NCI-H146 (cell line): Measurements from ENCODE around the gene IL1RL2.

Source experiments
- DNase-seq: peaks from one replicate; lab custom pipeline; 2025; lab: John Stamatoyannopoulos, UW

IL1RL2 gene

DNA sequence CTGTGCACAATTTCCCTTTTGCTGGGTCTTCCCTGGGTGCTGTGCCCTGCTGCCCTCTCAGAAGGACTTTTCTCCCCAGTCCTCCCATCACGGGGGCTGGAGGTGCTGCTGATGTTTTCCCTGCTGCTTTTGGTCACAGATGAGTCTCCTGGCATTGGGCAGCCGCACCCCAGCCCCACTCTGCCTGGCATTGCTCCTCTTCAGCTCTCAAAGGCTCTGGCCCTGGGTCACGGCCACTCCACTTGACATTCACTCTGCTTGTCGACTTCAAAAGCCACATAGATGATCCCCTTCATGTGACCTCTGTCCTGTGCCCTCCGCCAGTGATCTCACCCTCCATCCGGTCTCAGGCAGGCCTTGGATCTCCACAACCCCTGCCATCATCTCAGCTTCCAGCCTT, 81.0 kb downstream of the IL1RL2 start:
- no peak for DNase-seq

- DNase-seq: no peak
Observed at GRCh38 chr2:102268510-102269199, 81.8 kb downstream of the IL1RL2 start.

GRCh38 chr2:102269200-102269524, 82.3 kb downstream of the IL1RL2 start:
- DNase-seq: no peak

GRCh38 chr2:102271844-102272243, 85.0 kb downstream of the IL1RL2 start:
- DNase-seq: no peak

- no peak for DNase-seq
Observed at GRCh38 chr2:102273619-102274211, 86.9 kb downstream of the IL1RL2 start.

DNA sequence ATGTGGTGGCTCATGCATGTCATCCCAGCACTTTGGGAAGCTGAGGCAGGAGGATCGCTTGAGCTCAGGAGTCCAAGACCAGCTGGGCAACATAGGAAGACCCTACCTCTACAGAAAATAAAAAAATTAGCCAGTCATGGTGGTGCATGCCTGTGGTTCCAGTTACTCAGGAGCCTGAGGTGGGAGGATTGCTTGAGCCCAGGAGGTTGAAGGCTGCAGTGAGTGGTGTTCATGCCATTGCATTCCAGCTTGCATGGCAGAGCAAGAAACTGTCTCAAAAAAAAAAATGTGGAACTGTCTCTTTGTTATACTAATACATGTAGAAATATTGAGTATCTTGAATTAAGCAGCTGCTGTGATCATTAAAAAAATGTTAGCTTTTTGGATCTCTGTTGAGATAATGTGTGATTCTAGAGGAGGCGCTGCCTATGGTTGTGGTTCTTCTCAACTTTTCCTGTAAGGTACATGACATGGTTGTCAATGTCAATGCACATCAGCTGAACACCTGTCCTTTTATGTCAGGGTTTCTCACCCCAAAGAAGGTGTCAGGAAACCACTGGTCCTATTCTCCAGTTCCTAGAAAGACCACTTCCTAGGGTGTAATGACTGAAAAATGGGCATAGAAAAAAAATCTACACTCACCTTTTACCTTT, 89.9 kb downstream of the IL1RL2 start:
- no peak for DNase-seq

GRCh38 chr2:102277202-102277700, 90.4 kb downstream of the IL1RL2 start:
- DNase-seq: no peak

GRCh38 chr2:102278720-102279390, 92.0 kb downstream of the IL1RL2 start:
- DNase-seq: no peak

DNA sequence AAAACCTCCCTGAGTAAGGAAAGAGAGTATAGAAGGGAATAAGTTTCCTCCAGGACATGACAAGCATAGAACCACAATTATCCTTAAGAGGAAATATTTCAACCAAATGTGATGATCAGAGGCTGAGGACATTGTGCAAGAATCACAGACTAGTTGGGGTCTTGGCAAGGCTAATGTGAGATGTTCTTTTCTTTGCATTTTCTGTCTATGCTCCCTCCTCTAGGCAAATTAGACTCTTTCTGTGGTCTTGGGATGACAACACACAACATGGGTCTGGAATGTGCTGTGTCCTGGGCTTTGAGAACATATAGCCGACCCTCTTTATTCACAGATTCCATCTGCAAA, 92.5 kb downstream of the IL1RL2 start:
- DNase-seq: no peak

DNA sequence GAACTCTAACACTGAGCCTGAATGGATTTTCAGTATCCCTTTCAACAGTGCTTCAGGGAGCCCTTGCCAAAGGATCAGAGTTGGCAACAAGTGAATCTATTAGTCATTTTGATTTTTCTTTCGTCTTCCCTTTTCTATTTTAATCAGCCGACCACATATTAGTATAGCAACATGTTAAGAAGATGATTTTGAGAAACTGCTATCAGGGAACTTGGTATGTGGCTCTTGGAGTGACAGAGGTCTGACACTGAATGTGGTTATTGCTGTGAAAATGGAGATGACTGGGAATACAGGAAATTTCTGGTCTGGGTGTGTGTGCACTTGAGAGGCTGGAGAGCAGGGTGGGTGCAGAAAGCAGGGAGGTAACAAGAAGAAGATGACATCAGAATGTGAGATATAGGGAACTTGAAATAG, 95.9 kb downstream of the IL1RL2 start:
- DNase-seq: no peak

- DNase-seq: no peak
Observed at GRCh38 chr2:102283996-102284395, 97.2 kb downstream of the IL1RL2 start.

DNA sequence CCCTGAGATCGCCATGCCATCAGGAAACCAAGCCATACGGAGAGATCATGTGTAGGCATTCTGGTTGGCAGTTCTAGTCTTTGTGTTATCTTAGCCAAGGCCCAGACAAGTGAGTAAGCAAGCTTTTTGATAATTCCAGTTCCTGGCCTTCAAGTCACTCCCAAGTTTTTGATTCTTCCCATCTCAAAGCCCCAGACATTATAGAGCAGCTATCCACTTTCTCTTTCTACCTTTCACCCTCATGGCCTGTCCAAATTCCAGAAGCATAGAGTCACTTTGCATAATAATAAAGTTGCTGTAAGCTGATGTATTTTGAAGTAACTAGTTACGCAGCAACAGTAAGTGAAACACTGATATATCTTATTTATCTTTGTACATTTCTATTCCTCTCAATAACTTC, 97.8 kb downstream of the IL1RL2 start:
- DNase-seq: no peak

DNA sequence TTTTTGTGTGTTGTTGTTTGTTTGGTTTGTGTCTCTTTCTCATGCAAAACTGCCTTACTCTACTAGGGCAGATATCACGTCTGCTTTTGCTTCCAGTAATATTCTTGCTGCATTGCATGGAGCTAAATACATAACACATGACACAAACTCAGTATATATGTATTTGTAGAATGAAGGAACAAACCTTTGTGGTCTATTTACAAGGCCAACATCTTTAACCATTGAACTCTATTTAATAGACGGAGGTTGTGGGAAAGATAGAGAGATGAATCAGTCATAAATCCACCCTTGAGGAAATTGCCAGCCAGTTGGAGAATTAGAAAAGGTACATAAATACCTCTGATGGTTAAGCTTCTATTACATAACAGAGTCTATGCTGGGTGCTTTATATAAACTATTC, 98.5 kb downstream of the IL1RL2 start:
- DNase-seq: no peak

DNA sequence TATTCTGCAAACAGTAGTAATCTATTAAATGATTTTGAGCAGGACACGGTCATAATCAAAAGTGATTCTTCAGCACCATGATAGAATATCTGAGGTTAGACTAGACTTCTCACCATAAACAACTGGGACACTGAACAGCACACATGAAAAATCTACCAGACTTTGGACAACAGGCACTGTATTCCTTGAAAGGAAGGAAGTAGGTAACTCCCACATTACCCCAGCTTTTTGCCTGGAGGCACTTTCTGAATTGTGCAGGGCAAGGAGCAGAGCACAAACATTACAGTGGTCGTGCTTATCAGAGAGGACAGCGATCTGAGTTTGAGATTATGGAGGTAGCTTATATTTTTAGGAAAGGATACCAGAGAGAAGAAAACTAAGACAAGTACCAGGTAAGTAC, 99.2 kb downstream of the IL1RL2 start:
- DNase-seq: no peak

DNA sequence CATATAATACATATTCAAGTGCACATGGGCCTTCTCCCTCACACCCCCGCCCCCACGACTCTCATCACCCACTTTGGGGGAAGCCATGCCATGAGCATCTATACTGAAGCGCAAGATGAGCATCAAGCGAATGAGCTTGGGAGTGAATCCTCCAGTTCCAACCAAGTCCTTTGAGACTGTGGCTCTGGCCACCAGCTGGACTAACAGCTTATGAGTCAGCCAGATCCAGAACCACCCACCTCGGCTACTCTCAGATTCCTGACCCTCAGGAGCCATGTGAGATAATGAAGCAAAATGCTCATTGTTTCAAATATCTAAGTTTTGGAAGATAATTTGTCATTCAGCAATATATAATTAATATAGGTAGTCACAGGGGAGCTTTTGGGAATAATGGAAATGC, 102.3 kb downstream of the IL1RL2 start:
- no peak for DNase-seq
